HEK293 (cell line): ENCODE results near the gene RAB9B.

ENCODE experiments used
- CTCF ChIP-seq: fragments of 450-650 bp; formaldehyde crosslinking; IDR thresholded peaks from 2 replicates; pipeline ENCODE4 v1.5.1; 2016; ENCODE audit warnings: missing biosample characterization, missing genetic modification characterization
- REST ChIP-seq: fragments of 450-650 bp; formaldehyde crosslinking; IDR thresholded peaks from 2 replicates; pipeline ENCODE4 v1.5.1; 2016; ENCODE audit warnings: missing biosample characterization, missing genetic modification characterization
- YY1 ChIP-seq: fragments of 450-650 bp; formaldehyde crosslinking; IDR thresholded peaks from 2 replicates; pipeline ENCODE4 v1.5.1; 2018; ENCODE audit warnings: missing biosample characterization, missing genetic modification characterization
- ZBTB26 ChIP-seq: fragments of 450-650 bp; formaldehyde crosslinking; optimal IDR thresholded peaks from 2 replicates; pipeline ENCODE3; 2016; ENCODE audit warnings: missing biosample characterization, mild to moderate bottlenecking, missing genetic modification characterization
- ZNF174 ChIP-seq: fragments of 450-650 bp; formaldehyde crosslinking; IDR thresholded peaks from 2 replicates; pipeline ENCODE4 v1.5.0; 2017; ENCODE audit warnings: missing biosample characterization, mild to moderate bottlenecking, missing genetic modification characterization
- ZNF274 ChIP-seq, 2 experiments: fragments of 200-500 bp in 1 of 2; fragments of 450-650 bp in 1 of 2; sonication (Bioruptor generic) in 1 of 2; formaldehyde crosslinking in 1 of 2; IDR thresholded peaks; 2 replicates each; pipeline versions ENCODE4 v1.5.1 to v1.6.1; 2014 to 2016; ENCODE audit warnings: borderline replicate concordance in 1 of 2, inconsistent platforms in 1 of 2, low read length in 1 of 2, missing biosample characterization in 1 of 2, missing genetic modification characterization in 1 of 2
- ZNF501 ChIP-seq: fragments of 450-650 bp; formaldehyde crosslinking; IDR thresholded peaks from 2 replicates; pipeline ENCODE4 v1.5.1; 2016; ENCODE audit warnings: missing biosample characterization, missing genetic modification characterization
- ZNF518A ChIP-seq: fragments of 450-650 bp; formaldehyde crosslinking; conservative IDR thresholded peaks from 2 replicates; pipeline ENCODE4 v1.5.1; 2016; ENCODE audit warnings: low read depth, missing biosample characterization, missing genetic modification characterization

DNA sequence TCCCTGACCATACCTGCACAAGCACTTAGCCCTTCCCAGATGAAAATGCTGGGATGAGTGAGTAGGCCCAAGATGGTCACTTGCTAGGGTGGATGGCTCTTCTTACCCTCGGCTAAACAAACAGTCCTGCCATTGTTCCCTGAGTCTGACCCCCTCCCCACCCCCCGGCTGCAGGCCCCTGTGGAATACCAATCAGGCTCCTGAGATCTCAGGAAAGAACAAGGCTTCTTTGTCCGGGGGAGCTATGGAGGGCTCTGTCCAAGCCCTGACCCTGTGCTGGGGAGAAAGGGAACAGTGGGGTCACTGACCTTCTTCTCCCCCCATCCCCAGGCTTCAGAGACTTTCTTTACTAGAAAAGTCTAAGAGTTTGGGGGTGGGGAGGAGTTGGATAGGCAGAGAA, 49.4 kb downstream of the RAB9B start:
- TF ChIP-seq ZNF174 (tag by site-specific recombination) (no peak), CTCF (tag by site-specific recombination) (no peak), REST (tag by site-specific recombination) (no peak), ZNF501 (tag by site-specific recombination) (no peak), YY1 (tag by site-specific recombination) (no peak), ZBTB26 (tag by site-specific recombination) (no peak), ZNF518A (tag by site-specific recombination) (no peak), ZNF274 (IDR thresholded peaks at IDR 0.05; ENCODE audit: low read length) (no peak), ZNF274 (tag by site-specific recombination; IDR thresholded peaks at IDR 0.05; ENCODE audit: borderline replicate concordance) (no peak)
